K562 (cell line): ENCODE results near the gene IGFL1. TPM values are rescaled to one million over a fixed set of nuclear protein-coding genes. Genes with fewer than 3 reads are reported as not detected.

Experiments
- CBFA2T3 ChIP-seq: fragments of 450-650 bp; IDR thresholded peaks from 2 replicates; pipeline ENCODE4 v1.6.1; 2017
- CBX1 ChIP-seq: sonication (generic); IDR thresholded peaks from 2 replicates; pipeline ENCODE4 v1.6.1; 2016; ENCODE audit warnings: antibody characterized with exemption, low read depth, mild to moderate bottlenecking
- EHMT2 ChIP-seq: fragments of 450-650 bp; IDR thresholded peaks from 2 replicates; pipeline ENCODE4 v1.6.1; 2018; ENCODE audit warnings: antibody characterized with exemption
- FIP1L1 ChIP-seq: fragments of 200-400 bp; formaldehyde crosslinking; IDR thresholded peaks from 2 replicates; pipeline ENCODE4 v1.6.1; 2018; ENCODE audit warnings: mild to moderate bottlenecking, low read depth, low read length; ENCODE audit not compliant: poor library complexity, severe bottlenecking
- HOXB6 ChIP-seq: fragments of 250-450 bp; sonication (Bioruptor Pico); IDR thresholded peaks from 2 replicates; pipeline ENCODE4 v1.5.1; 2022; ENCODE audit warnings: mild to moderate bottlenecking, borderline replicate concordance
- NELFE ChIP-seq: IDR thresholded peaks from 2 replicates; pipeline ENCODE4 v1.6.1; 2011; ENCODE audit warnings: mild to moderate bottlenecking; ENCODE audit not compliant: insufficient read depth, insufficient read length
- OTX1 ChIP-seq: fragments of 450-650 bp; formaldehyde crosslinking; IDR thresholded peaks from 2 replicates; pipeline ENCODE4 v1.4.0; 2022; ENCODE audit warnings: mild to moderate bottlenecking
- RAD51 ChIP-seq: fragments of 450-650 bp; IDR thresholded peaks from 2 replicates; pipeline ENCODE4 v1.7.1; 2016; ENCODE audit warnings: low read depth, mild to moderate bottlenecking, borderline replicate concordance
- SIRT6 ChIP-seq: IDR thresholded peaks from one replicate; pipeline ENCODE4 v1.6.1; 2012; ENCODE audit warnings: low read depth, mild to moderate bottlenecking, control low read depth, inconsistent platforms, low read length, moderate library complexity
- TCF3 ChIP-seq: sonication (generic); formaldehyde crosslinking; IDR thresholded peaks from 2 replicates; pipeline ENCODE4 v1.4.0; 2020; ENCODE audit warnings: mild to moderate bottlenecking, missing genetic modification reagents
- U2AF1 ChIP-seq: fragments of 200-400 bp; formaldehyde crosslinking; optimal IDR thresholded peaks from 2 replicates; pipeline ENCODE3; 2017; ENCODE audit warnings: mild to moderate bottlenecking, low read depth, low read length, moderate library complexity
- ZC3H4 ChIP-seq: sonication (generic); formaldehyde crosslinking; IDR thresholded peaks from 2 replicates; pipeline ENCODE4 v1.9.0; 2021; ENCODE audit warnings: missing genetic modification reagents, borderline replicate concordance
- ZC3H8 ChIP-seq: fragments of 450-650 bp; IDR thresholded peaks from 2 replicates; pipeline ENCODE4 v1.6.1; 2017
- ZNF146 ChIP-seq: IDR thresholded peaks from one replicate; pipeline ENCODE4 v1.6.1; 2018; ENCODE audit warnings: missing compliant biosample characterization; ENCODE audit not compliant: unreplicated experiment
- ZNF174 ChIP-seq: fragments of 250-450 bp; sonication (Bioruptor Pico); IDR thresholded peaks from 2 replicates; pipeline ENCODE4 v1.4.0; 2020; ENCODE audit warnings: mild to moderate bottlenecking
- ZNF766 ChIP-seq: fragments of 200-800 bp; sonication (Bioruptor generic); conservative IDR thresholded peaks from 2 replicates; pipeline ENCODE4 v1.6.1; 2016; ENCODE audit warnings: missing genetic modification characterization, missing compliant biosample characterization
- ZNF780A ChIP-seq: fragments of 250-450 bp; sonication (Bioruptor Pico); IDR thresholded peaks from 2 replicates; pipeline ENCODE4 v1.5.0; 2021; ENCODE audit warnings: mild to moderate bottlenecking
- polyA plus RNA-seq, 8 experiments: library from polyadenylated mRNA; depleted of rRNA in 4 of 8; stranded (reverse) in 5 of 8; unstranded in 3 of 8; fragments of >200 nt; fragmentation: Nextera tagmentation in 2 of 8; fragmentation: Illumina TruSeq in 1 of 8; extraction: Ambion mirVana in 2 of 8; extraction: Trizol in 1 of 8; gene quantifications; 2 replicates each; pipeline versions ENCODE4 v1.2.1 to v1.2.3, GENCODE V29; 2011 to 2014; ENCODE audit warnings: inconsistent platforms in 1 of 8, missing spikeins in 1 of 8
- total RNA-seq, 7 experiments: library from RNA; depleted of rRNA in 6 of 7; stranded (reverse); fragments of >200 nt in 6 of 7; fragmentation: Illumina TruSeq in 2 of 7; extraction: Trizol in 2 of 7; gene quantifications; 2 replicates each; pipeline versions ENCODE4 v1.2.1 to v1.2.3, GENCODE V29; 2011 to 2021; ENCODE audit warnings: low replicate concordance in 1 of 7
- TF ChIP-seq, protein P1 (sequence below): fragments of 450-650 bp; IDR thresholded peaks from 2 replicates; pipeline ENCODE4 v1.7.1; 2018; ENCODE audit warnings: mild to moderate bottlenecking, low read depth; ENCODE audit not compliant: partially characterized antibody
- TF ChIP-seq, protein P2 (sequence below): fragments of 450-650 bp; formaldehyde crosslinking; IDR thresholded peaks from 2 replicates; pipeline ENCODE4 v1.4.0; 2020; ENCODE audit warnings: mild to moderate bottlenecking, moderate library complexity
- TF ChIP-seq, protein P3 (sequence below): fragments of 250-450 bp; sonication (Bioruptor Pico); IDR thresholded peaks from 2 replicates; pipeline ENCODE4 v1.4.0; 2020
- TF ChIP-seq, protein P4 (sequence below): fragments of 200-400 bp; formaldehyde crosslinking; IDR thresholded peaks from 2 replicates; pipeline ENCODE4 v1.6.1; 2017; ENCODE audit warnings: mild to moderate bottlenecking, low read depth, low read length, moderate library complexity
- TF ChIP-seq, protein P5 (sequence below): sonication (generic); formaldehyde crosslinking; IDR thresholded peaks from 2 replicates; pipeline ENCODE4 v1.8.0; 2022; ENCODE audit warnings: mild to moderate bottlenecking, missing genetic modification reagents

IGFL1 gene
- total and polyA plus RNA-seq, 9 of the 15 experiments (the other 6 are each of a cell fraction or from before 2014, with no cell fraction given) = not detected

DNA sequence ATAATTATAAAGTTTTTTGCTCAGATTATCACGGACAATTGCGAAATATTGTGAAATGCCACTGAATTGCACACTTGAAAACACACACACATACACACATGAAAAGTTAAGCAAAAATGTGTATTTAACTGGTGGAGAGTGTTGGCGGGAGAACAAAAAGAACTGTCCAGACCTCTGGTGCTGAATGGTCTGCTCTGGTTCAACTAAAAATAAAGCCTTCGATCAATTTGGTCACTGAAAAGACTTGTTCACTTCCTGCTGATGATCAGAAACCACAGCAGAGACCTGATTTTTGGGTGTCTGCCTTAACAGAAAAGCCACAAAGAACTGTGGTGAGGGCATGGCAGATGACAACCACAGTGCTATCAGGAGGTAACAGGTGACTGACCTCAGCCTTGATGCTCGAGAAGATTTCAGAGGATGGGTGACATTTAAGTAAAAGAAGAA lies 4.0 kb upstream of the IGFL1 start (continued):
- TF ChIP-seq, protein P1, sequence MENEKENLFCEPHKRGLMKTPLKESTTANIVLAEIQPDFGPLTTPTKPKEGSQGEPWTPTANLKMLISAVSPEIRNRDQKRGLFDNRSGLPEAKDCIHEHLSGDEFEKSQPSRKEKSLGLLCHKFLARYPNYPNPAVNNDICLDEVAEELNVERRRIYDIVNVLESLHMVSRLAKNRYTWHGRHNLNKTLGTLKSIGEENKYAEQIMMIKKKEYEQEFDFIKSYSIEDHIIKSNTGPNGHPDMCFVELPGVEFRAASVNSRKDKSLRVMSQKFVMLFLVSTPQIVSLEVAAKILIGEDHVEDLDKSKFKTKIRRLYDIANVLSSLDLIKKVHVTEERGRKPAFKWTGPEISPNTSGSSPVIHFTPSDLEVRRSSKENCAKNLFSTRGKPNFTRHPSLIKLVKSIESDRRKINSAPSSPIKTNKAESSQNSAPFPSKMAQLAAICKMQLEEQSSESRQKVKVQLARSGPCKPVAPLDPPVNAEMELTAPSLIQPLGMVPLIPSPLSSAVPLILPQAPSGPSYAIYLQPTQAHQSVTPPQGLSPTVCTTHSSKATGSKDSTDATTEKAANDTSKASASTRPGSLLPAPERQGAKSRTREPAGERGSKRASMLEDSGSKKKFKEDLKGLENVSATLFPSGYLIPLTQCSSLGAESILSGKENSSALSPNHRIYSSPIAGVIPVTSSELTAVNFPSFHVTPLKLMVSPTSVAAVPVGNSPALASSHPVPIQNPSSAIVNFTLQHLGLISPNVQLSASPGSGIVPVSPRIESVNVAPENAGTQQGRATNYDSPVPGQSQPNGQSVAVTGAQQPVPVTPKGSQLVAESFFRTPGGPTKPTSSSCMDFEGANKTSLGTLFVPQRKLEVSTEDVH = peak; percentile 60
- TF ChIP-seq, protein P2, sequence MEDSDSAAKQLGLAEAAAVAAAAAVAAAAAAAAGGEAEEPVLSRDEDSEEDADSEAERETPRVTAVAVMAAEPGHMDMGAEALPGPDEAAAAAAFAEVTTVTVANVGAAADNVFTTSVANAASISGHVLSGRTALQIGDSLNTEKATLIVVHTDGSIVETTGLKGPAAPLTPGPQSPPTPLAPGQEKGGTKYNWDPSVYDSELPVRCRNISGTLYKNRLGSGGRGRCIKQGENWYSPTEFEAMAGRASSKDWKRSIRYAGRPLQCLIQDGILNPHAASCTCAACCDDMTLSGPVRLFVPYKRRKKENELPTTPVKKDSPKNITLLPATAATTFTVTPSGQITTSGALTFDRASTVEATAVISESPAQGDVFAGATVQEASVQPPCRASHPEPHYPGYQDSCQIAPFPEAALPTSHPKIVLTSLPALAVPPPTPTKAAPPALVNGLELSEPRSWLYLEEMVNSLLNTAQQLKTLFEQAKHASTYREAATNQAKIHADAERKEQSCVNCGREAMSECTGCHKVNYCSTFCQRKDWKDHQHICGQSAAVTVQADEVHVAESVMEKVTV (CRISPR knock-in tag) = no peak
- TF ChIP-seq NELFE (no peak), CBFA2T3 (peak; percentile 13; the same call in 1 of the 2 replicates), ZC3H8 (no peak), CBX1 (no peak), HOXB6 (no peak), RAD51 (no peak), ZNF174 (CRISPR knock-in tag) (no peak), EHMT2 (peak; percentile 93), ZNF780A (CRISPR knock-in tag) (no peak), TCF3 (CRISPR knock-in tag) (peak; percentile 61), ZNF766 (CRISPR knock-in tag) (0 out of 2 replicates have a peak, but pooled peaks have one; percentile 39), OTX1 (CRISPR knock-in tag) (no peak), FIP1L1 (no peak), U2AF1 (no peak), ZNF146 (CRISPR knock-in tag) (no peak), ZC3H4 (no peak), SIRT6 (no peak)
- TF ChIP-seq, protein P3, sequence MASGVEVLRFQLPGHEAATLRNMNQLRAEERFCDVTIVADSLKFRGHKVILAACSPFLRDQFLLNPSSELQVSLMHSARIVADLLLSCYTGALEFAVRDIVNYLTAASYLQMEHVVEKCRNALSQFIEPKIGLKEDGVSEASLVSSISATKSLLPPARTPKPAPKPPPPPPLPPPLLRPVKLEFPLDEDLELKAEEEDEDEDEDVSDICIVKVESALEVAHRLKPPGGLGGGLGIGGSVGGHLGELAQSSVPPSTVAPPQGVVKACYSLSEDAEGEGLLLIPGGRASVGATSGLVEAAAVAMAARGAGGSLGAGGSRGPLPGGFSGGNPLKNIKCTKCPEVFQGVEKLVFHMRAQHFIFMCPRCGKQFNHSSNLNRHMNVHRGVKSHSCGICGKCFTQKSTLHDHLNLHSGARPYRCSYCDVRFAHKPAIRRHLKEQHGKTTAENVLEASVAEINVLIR (CRISPR knock-in tag) = no peak
- TF ChIP-seq, protein P4, sequence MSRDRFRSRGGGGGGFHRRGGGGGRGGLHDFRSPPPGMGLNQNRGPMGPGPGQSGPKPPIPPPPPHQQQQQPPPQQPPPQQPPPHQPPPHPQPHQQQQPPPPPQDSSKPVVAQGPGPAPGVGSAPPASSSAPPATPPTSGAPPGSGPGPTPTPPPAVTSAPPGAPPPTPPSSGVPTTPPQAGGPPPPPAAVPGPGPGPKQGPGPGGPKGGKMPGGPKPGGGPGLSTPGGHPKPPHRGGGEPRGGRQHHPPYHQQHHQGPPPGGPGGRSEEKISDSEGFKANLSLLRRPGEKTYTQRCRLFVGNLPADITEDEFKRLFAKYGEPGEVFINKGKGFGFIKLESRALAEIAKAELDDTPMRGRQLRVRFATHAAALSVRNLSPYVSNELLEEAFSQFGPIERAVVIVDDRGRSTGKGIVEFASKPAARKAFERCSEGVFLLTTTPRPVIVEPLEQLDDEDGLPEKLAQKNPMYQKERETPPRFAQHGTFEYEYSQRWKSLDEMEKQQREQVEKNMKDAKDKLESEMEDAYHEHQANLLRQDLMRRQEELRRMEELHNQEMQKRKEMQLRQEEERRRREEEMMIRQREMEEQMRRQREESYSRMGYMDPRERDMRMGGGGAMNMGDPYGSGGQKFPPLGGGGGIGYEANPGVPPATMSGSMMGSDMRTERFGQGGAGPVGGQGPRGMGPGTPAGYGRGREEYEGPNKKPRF = no peak
- TF ChIP-seq, protein P5, sequence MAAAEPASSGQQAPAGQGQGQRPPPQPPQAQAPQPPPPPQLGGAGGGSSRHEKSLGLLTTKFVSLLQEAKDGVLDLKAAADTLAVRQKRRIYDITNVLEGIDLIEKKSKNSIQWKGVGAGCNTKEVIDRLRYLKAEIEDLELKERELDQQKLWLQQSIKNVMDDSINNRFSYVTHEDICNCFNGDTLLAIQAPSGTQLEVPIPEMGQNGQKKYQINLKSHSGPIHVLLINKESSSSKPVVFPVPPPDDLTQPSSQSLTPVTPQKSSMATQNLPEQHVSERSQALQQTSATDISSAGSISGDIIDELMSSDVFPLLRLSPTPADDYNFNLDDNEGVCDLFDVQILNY (CRISPR knock-in tag) = no peak
